Endothelial cell of umbilical vein (primary cell): ENCODE results near the gene GTF3C1.

Source experiments
- CTCF ChIP-seq, 2 donors: IDR thresholded peaks; 1 replicate in 1 of 2; 2 replicates in 1 of 2; pipeline ENCODE4 v1.5.1; 2011; ENCODE audit warnings: low read length in 2 of 2, mild to moderate bottlenecking in 2 of 2, moderate library complexity in 2 of 2, control low read depth in 1 of 2, inconsistent platforms in 1 of 2, low read depth in 1 of 2; ENCODE audit not compliant: insufficient read depth in 1 of 2; ENCODE audit errors: extremely low read depth in 1 of 2
- GATA2 ChIP-seq: IDR thresholded peaks from 2 replicates; pipeline ENCODE4 v1.7.0; 2011; ENCODE audit warnings: low read depth, mild to moderate bottlenecking, moderate library complexity, mixed read lengths, low read length; ENCODE audit not compliant: insufficient read length, insufficient read depth
- MAX ChIP-seq: IDR thresholded peaks from 2 replicates; pipeline ENCODE4 v1.6.1; 2011; ENCODE audit not compliant: insufficient read depth, insufficient read length
- POLR2A ChIP-seq: IDR thresholded peaks from 2 replicates; pipeline ENCODE4 v1.6.1; 2012; ENCODE audit warnings: low read depth, mild to moderate bottlenecking, control low read depth, low read length
- POLR2AphosphoS5 ChIP-seq: IDR thresholded peaks from 2 replicates; pipeline ENCODE4 v1.6.1; 2012; ENCODE audit warnings: low read depth, mild to moderate bottlenecking, control low read depth, low read length, moderate library complexity; ENCODE audit not compliant: insufficient read depth

- TF ChIP-seq POLR2A (no peak), CTCF (IDR thresholded peaks at IDR 0.05; ENCODE audit: extremely low read depth in 1 of 2, insufficient read depth in 1 of 2, low read depth in 1 of 2, low read length in 2 of 2) (no peak), POLR2AphosphoS5 (no peak), GATA2 (no peak), MAX (no peak)
Measured at GRCh38 chr16:27572711-27573110, 23.0 kb upstream of the GTF3C1 start.
